IMR-90 (cell line): ENCODE data around the gene DTL.

ENCODE experiments used
- BHLHE40 ChIP-seq: fragments of 150-350 bp; IDR thresholded peaks from 2 replicates; pipeline ENCODE4 v1.6.1; 2016; ENCODE audit warnings: mild to moderate bottlenecking, low read depth, low read length
- FOS ChIP-seq: fragments of 150-350 bp; IDR thresholded peaks from 2 replicates; pipeline ENCODE4 v1.6.1; 2016; ENCODE audit warnings: low read depth, low read length
- MAFK ChIP-seq: IDR thresholded peaks from 2 replicates; pipeline ENCODE4 v1.6.1; 2012; ENCODE audit warnings: low read depth, low read length, improper control_type of control experiment
- MXI1 ChIP-seq: IDR thresholded peaks from 2 replicates; pipeline ENCODE4 v1.6.1; 2012; ENCODE audit warnings: low read depth, mild to moderate bottlenecking, low read length, moderate library complexity, borderline replicate concordance
- NFE2L2 ChIP-seq: fragments of 150-350 bp; IDR thresholded peaks from 2 replicates; pipeline ENCODE4 v1.6.1; 2016; ENCODE audit warnings: low read depth, mild to moderate bottlenecking, low read length
- POLR2A ChIP-seq: IDR thresholded peaks from 2 replicates; pipeline ENCODE4 v1.6.1; 2012; ENCODE audit warnings: mild to moderate bottlenecking, low read depth, low read length
- RAD21 ChIP-seq: IDR thresholded peaks from 2 replicates; pipeline ENCODE4 v1.6.1; 2012; ENCODE audit warnings: low read length, improper control_type of control experiment
- RCOR1 ChIP-seq: IDR thresholded peaks from 2 replicates; pipeline ENCODE4 v1.6.1; 2012; ENCODE audit warnings: mild to moderate bottlenecking, low read length, improper control_type of control experiment; ENCODE audit not compliant: insufficient replicate concordance
- RFX5 ChIP-seq: IDR thresholded peaks from 2 replicates; pipeline ENCODE4 v1.8.0; 2012; ENCODE audit warnings: low read depth, mild to moderate bottlenecking, low read length, moderate library complexity
- SMC3 ChIP-seq: fragments of 150-350 bp; IDR thresholded peaks from 2 replicates; pipeline ENCODE4 v1.6.1; 2016; ENCODE audit warnings: low read depth, mild to moderate bottlenecking, antibody characterized with exemption, low read length, moderate library complexity
- TF ChIP-seq, protein P1 (sequence below): conservative IDR thresholded peaks from 2 replicates; pipeline ENCODE4 v1.5.1; 2012; ENCODE audit warnings: mild to moderate bottlenecking, low read depth, low read length, improper control_type of control experiment
- TF ChIP-seq, protein P2 (sequence below): fragments of 150-350 bp; IDR thresholded peaks from 2 replicates; pipeline ENCODE4 v1.6.1; 2017; ENCODE audit warnings: mild to moderate bottlenecking, antibody characterized with exemption, low read length, low read depth
- TF ChIP-seq, protein P3 (sequence below): fragments of 150-350 bp; IDR thresholded peaks from 2 replicates; pipeline ENCODE4 v1.6.1; 2016; ENCODE audit warnings: low read depth, mild to moderate bottlenecking, low read length, moderate library complexity, borderline replicate concordance

DNA sequence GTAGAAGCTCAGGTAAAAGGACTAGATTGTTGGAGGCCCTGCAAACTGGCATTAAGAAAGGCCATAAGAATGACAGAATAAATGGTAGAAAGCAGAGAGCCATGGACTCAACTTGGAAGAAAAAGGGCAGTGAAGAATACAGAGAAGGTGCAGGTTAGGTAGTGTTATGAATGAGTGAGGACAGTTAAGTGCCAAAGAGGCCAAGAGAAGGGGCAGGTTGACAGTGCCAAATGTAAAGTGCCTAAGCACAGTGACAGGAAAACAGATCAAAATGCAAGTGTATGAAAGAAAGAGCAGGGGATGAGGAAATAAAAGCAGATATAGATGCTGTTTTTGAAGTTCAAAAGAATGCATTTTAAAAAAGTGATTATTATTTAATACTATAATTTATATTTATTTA is 43.9 kb upstream of the DTL start:
- no peak for TF ChIP-seq POLR2A
- TF ChIP-seq, protein P1, sequence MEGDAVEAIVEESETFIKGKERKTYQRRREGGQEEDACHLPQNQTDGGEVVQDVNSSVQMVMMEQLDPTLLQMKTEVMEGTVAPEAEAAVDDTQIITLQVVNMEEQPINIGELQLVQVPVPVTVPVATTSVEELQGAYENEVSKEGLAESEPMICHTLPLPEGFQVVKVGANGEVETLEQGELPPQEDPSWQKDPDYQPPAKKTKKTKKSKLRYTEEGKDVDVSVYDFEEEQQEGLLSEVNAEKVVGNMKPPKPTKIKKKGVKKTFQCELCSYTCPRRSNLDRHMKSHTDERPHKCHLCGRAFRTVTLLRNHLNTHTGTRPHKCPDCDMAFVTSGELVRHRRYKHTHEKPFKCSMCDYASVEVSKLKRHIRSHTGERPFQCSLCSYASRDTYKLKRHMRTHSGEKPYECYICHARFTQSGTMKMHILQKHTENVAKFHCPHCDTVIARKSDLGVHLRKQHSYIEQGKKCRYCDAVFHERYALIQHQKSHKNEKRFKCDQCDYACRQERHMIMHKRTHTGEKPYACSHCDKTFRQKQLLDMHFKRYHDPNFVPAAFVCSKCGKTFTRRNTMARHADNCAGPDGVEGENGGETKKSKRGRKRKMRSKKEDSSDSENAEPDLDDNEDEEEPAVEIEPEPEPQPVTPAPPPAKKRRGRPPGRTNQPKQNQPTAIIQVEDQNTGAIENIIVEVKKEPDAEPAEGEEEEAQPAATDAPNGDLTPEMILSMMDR: no peak
- no peak for TF ChIP-seq RAD21
- TF ChIP-seq, protein P2, sequence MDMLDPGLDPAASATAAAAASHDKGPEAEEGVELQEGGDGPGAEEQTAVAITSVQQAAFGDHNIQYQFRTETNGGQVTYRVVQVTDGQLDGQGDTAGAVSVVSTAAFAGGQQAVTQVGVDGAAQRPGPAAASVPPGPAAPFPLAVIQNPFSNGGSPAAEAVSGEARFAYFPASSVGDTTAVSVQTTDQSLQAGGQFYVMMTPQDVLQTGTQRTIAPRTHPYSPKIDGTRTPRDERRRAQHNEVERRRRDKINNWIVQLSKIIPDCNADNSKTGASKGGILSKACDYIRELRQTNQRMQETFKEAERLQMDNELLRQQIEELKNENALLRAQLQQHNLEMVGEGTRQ: no peak
- no peak for TF ChIP-seq RCOR1
- TF ChIP-seq FOS: no peak
- TF ChIP-seq NFE2L2: no peak
- no peak for TF ChIP-seq BHLHE40
- TF ChIP-seq MXI1: no peak
- TF ChIP-seq, protein P3, sequence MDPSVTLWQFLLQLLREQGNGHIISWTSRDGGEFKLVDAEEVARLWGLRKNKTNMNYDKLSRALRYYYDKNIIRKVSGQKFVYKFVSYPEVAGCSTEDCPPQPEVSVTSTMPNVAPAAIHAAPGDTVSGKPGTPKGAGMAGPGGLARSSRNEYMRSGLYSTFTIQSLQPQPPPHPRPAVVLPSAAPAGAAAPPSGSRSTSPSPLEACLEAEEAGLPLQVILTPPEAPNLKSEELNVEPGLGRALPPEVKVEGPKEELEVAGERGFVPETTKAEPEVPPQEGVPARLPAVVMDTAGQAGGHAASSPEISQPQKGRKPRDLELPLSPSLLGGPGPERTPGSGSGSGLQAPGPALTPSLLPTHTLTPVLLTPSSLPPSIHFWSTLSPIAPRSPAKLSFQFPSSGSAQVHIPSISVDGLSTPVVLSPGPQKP: no peak
- TF ChIP-seq MAFK: no peak
- TF ChIP-seq RFX5: no peak
- TF ChIP-seq SMC3: no peak
